NT2/D1 (cell line): ENCODE data around the gene DCDC2.

Source experiments
- YY1 ChIP-seq: IDR thresholded peaks from 2 replicates; pipeline ENCODE4 v1.6.1; 2011; ENCODE audit not compliant: insufficient read length, insufficient read depth
- ZNF274 ChIP-seq: IDR thresholded peaks from 2 replicates; pipeline ENCODE4 v1.6.1; 2011; ENCODE audit warnings: mild to moderate bottlenecking, low read depth, low read length

- no peak for TF ChIP-seq YY1
- TF ChIP-seq ZNF274: no peak
Measured at GRCh38 chr6:24340998-24341938, 16.6 kb downstream of the DCDC2 start.
